Subcutaneous abdominal adipose tissue (tissue), 5 donors: ENCODE data around the gene MSL1.

Source experiments
- H3K27ac ChIP-seq: one replicate; pipeline ENCODE4 v1.7.0; 2013; ENCODE audit warnings: low read depth, mild to moderate bottlenecking, inconsistent platforms, low read length, moderate library complexity
- H3K27me3 ChIP-seq, 5 donors: one replicate each; pipeline ENCODE4 v1.7.0; 2013; ENCODE audit warnings: low read length in 5 of 5, inconsistent platforms in 1 of 5; ENCODE audit not compliant: control insufficient read depth in 5 of 5, insufficient read depth in 4 of 5
- H3K36me3 ChIP-seq, 5 donors: one replicate each; pipeline ENCODE4 v1.7.0; 2013; ENCODE audit warnings: low read length in 5 of 5; ENCODE audit not compliant: control insufficient read depth in 5 of 5, insufficient read depth in 5 of 5
- H3K4me1 ChIP-seq, 5 donors: one replicate each; pipeline ENCODE4 v1.7.0; 2013; ENCODE audit warnings: low read length in 5 of 5, mild to moderate bottlenecking in 3 of 5, moderate library complexity in 1 of 5; ENCODE audit not compliant: control insufficient read depth in 5 of 5, insufficient read depth in 5 of 5
- H3K4me3 ChIP-seq, 5 donors: one replicate each; pipeline ENCODE4 v1.7.0; 2013; ENCODE audit warnings: low read length in 5 of 5, low read depth in 1 of 5
- H3K9ac ChIP-seq, 5 donors: one replicate each; pipeline ENCODE4 v1.7.0; 2013; ENCODE audit warnings: low read length in 5 of 5, mild to moderate bottlenecking in 4 of 5, moderate library complexity in 3 of 5
- H3K9me3 ChIP-seq, 5 donors: one replicate each; pipeline ENCODE4 v1.7.0; 2013; ENCODE audit warnings: low read length in 5 of 5; ENCODE audit not compliant: control insufficient read depth in 5 of 5
- donor health status: healthy.
- donor health status: healthy.
- donor health status: healthy.
- donor health status: healthy.
- donor health status: healthy.

Gene MSL1

DNA sequence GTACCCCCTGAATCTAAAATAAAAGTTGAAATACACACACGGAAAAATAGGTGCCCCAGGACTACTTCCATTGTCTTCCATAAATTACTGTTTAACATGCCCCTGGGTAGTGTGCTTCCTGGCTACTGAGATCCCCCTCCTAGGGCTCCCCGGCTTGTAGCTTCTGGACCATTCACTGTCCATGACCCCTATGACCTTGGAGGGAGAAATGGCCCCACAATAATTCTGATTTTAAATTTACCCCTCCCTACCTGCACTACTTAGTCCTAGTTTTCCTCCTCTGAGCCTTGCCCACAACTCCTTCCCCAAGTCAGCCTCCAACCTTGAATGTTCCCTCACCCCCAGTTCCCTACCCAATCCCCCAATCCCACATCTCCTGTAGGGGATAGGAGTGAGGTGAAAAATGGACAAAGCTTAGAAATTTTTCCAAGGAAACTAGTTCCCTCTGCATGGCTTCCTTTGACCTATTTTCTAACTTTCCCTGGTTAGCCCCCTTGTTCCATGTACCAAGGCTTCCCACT, 9.5 kb upstream of the MSL1 start:
- peak overlapping the region; percentile 27 to 64 (median 56) for H3K9ac ChIP-seq
- H3K27me3 ChIP-seq = no peaks in the 10 kb centered on the region
- no peaks in the 10 kb centered on the region for H3K9me3 ChIP-seq
- H3K27ac ChIP-seq = peak overlapping the region; percentile 97
- H3K4me1 ChIP-seq = peaks cover 44 to 77% (median 67%) of the 10 kb centered on the region in 5 donors
- H3K36me3 ChIP-seq = no peaks in the 10 kb centered on the region
- H3K4me3 ChIP-seq = peak overlapping the region; percentile 15 to 75 (median 41)

DNA sequence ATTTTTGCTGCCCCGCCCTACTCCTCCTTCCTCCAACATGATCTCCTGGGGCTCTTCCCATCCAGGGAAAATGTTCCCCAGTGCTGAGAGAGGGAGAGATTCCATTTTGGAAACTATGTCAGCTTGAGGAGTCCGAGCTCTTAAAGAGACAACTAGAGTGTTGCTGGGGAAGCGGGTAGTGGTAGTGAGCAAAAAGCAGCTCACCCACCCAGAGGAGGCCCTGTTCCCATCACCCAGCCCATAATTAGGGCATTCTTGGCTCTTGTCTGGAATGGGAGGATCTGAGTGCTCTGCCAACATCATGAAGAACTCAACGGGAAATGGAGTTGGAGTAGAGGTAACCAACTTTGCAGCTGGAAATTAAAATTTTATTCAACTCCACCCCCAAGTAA, 9.1 kb upstream of the MSL1 start:
- peak overlapping the region; percentile 97 for H3K27ac ChIP-seq
- no peaks in the 10 kb centered on the region for H3K36me3 ChIP-seq
- peak overlapping the region; percentile 27 to 64 (median 56) for H3K9ac ChIP-seq
- H3K9me3 ChIP-seq = no peaks in the 10 kb centered on the region
- H3K27me3 ChIP-seq = no peaks in the 10 kb centered on the region
- peaks cover 39 to 73% (median 63%) of the 10 kb centered on the region in 5 donors for H3K4me1 ChIP-seq
- H3K4me3 ChIP-seq = peak overlapping the region; percentile 15 to 75 (median 38)

DNA sequence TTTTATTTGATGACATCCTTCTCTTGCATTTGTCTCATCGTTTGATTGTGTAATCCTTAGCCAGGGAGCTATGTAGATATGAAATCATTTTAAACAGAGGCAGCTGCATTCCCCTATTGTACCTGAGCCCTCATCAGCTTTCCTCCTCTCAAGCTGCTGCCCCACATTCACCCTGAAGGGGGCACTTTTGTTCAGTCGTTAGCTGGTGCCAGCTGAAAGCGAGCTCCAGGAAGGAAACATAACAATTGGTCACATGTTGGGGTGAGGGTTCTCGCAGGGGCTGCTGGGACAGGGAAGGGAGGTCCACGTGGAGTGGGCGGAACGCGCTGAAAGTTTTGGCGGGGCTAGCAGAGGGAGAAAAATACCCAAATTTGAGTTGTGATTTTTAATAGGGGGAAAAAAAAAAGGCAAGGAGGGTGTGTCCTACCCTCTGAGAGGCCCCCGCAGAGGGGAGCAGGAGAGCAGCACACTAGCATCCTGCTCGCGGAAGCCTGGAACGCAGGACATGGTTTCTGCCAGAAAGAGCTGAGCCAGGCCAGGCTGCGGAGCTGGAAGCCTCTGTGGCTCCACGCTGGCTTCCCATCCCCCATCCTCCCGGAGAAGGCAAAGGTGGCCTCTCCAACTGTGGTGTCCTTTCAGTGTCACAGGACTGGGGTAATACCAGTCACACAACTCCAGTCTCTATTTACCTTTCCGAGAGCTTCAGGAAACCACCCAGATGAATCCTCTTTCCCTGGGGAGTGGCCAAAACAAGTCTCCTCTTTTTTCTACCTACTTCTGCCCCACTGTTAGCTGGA, 8.5 kb upstream of the MSL1 start:
- H3K27ac ChIP-seq = peak overlapping the region; percentile 97
- H3K4me3 ChIP-seq = peak overlapping the region; percentile 45 to 75 (median 70)
- H3K36me3 ChIP-seq = no peaks in the 10 kb centered on the region
- peak overlapping the region; percentile 45 to 72 (median 65) for H3K9ac ChIP-seq
- H3K9me3 ChIP-seq = no peaks in the 10 kb centered on the region
- no peaks in the 10 kb centered on the region for H3K27me3 ChIP-seq
- peaks cover 37 to 68% (median 57%) of the 10 kb centered on the region in 5 donors for H3K4me1 ChIP-seq

DNA sequence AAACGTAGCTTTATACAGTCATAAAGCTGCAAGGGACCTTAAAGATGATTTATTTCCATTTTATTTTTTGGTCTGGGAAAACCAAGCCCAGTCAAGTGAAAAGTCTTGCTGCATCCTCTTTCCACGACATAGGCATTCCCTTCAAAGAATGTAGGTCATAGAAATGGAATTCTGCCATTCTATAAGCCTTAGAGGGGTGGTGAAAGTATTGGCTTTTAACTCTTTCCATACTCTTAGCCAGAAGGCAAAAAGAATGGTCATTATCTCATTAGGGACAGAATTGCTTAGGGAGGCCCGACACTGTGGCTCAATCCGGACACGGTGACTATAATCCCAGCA, 7.9 kb upstream of the MSL1 start:
- Histone ChIP-seq H3K27ac (peak overlapping the region; percentile 97), H3K4me1 (peaks cover 36 to 63% (median 52%) of the 10 kb centered on the region in 5 donors), H3K36me3 (no peaks in the 10 kb centered on the region), H3K27me3 (no peaks in the 10 kb centered on the region), H3K9me3 (no peaks in the 10 kb centered on the region), H3K4me3 (peak overlapping the region in 4 of 5 donors; percentile 58 to 75 (median 72)), H3K9ac (peak overlapping the region; percentile 10 to 72 (median 65))

DNA sequence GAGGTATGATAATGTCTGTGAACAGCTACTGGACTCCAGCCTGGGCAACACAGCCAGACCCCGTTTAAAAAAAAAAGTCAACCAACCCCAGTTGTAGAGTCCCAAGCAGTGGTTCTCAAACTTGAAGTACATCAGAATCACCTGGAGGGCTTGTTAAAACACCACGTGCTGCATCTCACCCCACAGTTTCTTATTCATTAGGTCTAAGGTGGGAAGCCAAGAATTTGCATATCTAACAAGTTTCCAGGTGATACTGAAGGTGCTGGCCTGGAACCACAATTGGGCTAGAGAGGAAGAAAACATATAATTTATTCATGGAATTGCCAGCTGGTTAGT, 6.7 kb upstream of the MSL1 start:
- no peaks in the 10 kb centered on the region for H3K27me3 ChIP-seq
- no peak overlapping the region for H3K27ac ChIP-seq
- H3K4me3 ChIP-seq = no peak overlapping the region
- peaks cover 31 to 51% (median 40%) of the 10 kb centered on the region in 5 donors for H3K4me1 ChIP-seq
- H3K36me3 ChIP-seq = no peaks in the 10 kb centered on the region
- no peak overlapping the region for H3K9ac ChIP-seq
- no peaks in the 10 kb centered on the region for H3K9me3 ChIP-seq

DNA sequence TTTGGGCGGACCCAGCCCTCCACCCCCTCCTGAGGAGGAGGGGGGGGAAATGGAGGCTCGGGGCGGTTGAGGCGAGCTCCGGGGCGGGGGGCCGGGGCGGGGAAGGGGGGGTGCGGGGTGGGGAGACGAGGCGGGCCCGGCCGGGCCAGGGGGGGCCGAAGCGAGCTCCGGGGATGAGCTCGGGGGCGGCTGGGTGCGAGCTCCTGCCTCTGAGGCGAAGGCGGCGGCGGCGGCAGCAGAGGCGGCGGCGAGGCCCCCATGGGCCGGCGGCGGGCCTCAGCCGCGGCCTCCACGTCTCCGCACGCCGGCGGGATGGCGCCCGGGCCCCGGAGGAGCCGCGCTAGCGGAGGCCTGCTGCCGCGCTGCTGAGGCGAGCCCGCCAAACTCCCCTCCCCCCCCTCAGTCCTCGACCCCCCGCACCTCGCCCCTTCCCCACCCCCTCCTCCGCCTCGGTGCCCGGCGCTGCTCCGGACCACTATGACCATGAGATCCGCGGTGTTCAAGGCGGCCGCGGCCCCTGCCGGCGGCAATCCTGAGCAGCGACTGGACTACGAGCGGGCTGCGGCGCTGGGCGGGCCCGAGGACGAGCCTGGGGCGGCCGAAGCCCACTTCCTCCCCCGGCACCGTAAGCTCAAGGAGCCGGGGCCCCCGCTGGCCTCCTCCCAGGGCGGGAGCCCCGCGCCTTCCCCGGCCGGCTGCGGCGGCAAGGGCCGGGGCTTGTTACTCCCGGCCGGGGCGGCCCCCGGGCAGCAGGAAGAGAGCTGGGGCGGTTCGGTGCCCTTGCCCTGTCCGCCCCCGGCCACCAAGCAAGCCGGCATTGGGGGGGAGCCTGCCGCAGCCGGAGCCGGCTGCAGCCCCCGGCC, 596 bp downstream of the MSL1 start:
- peaks cover 0 to 17% (median 12%) of the 10 kb centered on the region in 5 donors for H3K36me3 ChIP-seq
- peaks cover 0 to 39% (median 35%) of the 10 kb centered on the region in 5 donors for H3K4me1 ChIP-seq
- no peaks in the 10 kb centered on the region for H3K9me3 ChIP-seq
- H3K9ac ChIP-seq = peak overlapping the region in 4 of 5 donors; percentile 82 to 97 (median 88)
- no peaks in the 10 kb centered on the region for H3K27me3 ChIP-seq
- H3K27ac ChIP-seq = peak overlapping the region; percentile 92
- H3K4me3 ChIP-seq = peak overlapping the region in 4 of 5 donors; percentile 88 to 97 (median 96)

DNA sequence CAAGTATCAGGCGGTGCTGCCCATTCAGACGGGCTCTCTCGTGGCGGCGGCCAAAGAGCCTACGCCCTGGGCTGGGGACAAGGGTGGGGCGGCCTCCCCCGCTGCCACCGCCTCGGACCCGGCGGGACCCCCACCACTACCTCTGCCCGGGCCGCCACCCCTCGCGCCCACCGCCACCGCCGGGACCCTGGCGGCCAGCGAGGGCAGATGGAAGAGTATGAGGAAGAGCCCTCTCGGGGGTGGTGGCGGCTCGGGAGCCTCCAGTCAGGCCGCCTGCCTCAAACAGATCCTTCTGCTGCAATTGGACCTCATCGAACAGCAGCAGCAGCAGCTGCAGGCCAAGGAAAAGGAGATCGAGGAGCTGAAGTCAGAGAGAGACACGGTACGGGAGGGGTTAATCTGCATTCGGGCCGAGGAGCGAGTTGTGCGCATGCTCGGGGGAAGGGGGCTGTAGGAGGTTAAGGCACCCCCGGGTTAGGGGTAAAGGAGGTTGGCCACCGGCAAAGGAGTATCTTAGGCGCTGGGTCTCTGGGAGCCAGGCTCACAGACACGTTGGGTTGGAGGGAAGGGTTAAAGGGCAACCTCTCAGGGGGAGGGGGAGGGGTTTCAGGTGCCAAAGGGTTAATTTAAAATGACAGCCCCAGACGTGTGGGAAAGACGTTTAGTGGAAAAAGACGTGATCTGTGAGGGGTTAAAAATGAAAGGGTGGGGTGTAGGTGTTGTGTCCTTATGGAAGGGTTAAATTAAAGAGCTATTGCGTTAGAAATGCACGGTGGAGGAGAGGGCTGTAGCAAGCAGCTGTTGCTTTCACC, 1.4 kb downstream of the MSL1 start:
- Histone ChIP-seq H3K36me3 (peaks cover 0 to 24% (median 15%) of the 10 kb centered on the region in 5 donors), H3K9me3 (no peaks in the 10 kb centered on the region), H3K27me3 (no peaks in the 10 kb centered on the region), H3K27ac (peak overlapping the region; percentile 92), H3K4me1 (peaks cover 0 to 39% (median 35%) of the 10 kb centered on the region in 5 donors), H3K9ac (peak overlapping the region; percentile 65 to 97 (median 86)), H3K4me3 (peak overlapping the region; percentile 88 to 98 (median 96))

DNA sequence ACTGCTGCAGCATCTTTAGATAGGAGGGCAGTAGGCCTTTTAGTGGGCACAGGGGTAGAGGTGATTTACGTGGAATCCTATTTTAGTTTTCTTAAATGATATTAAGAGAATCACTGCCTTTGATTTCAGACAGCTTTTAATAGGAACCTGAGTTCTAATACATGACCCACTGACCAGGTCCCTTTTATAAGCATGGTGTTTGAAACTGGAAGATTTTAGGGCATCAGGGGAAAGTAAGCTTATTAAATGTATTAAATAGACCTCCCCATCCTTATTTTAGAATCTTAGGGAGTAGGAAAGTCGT, 2.0 kb downstream of the MSL1 start:
- H3K27ac ChIP-seq = peak overlapping the region; percentile 92
- H3K27me3 ChIP-seq = no peaks in the 10 kb centered on the region
- H3K9ac ChIP-seq = peak overlapping the region; percentile 65 to 97 (median 86)

DNA sequence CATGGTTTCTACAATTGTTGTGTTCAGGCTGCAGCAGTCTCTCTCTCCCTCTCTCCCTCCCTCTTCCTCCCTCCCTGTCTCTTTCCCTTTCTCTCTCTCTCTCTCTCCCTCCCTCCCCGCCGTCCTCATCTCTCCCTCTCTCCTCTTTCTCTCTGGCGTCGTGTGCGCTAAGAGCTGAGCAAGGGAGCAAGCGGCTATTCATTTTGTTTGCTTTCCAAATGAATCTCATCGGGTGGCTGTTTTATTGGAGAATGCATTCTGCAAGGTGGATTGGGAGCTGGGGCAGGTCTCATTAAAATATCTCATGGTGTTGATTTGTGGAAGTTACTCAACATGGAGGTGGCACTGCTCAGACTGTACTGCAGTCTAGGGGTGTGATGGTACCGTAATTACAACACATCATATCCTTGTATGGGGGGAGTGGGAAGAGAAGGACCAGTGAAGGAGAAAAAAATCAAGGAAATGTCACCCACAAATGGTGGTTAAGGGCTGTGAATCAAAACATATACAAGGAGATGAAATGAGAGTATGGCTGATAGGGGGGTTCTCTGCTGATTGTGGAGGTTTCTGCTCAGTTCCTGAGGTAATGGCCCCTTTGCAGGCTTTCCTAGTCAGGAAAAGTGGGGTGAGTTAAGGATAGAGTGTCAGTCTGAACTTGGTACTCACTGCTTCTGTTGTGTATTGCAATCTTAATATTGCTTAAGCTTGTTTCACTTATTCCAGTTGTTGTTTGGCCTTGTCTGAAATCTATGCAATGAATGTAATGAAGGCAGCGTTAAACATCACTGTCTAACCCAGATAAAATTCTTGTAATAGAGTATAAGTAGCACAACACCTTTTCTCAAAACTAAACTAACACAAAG, 2.7 kb downstream of the MSL1 start:
- H3K27ac ChIP-seq = peak overlapping the region; percentile 63
- H3K36me3 ChIP-seq = peaks cover 2 to 34% (median 21%) of the 10 kb centered on the region in 5 donors
- peaks cover 0 to 39% (median 33%) of the 10 kb centered on the region in 5 donors for H3K4me1 ChIP-seq
- H3K9me3 ChIP-seq = no peaks in the 10 kb centered on the region
- H3K9ac ChIP-seq = peak overlapping the region; percentile 65 to 97 (median 86)
- peak overlapping the region; percentile 88 to 98 (median 96) for H3K4me3 ChIP-seq
- no peaks in the 10 kb centered on the region for H3K27me3 ChIP-seq

More for the DNA sequence above, 2.0 kb downstream of the MSL1 start:
- Histone ChIP-seq H3K4me1 (peaks cover 0 to 39% (median 33%) of the 10 kb centered on the region in 5 donors), H3K9me3 (no peaks in the 10 kb centered on the region), H3K36me3 (peaks cover 0 to 26% (median 15%) of the 10 kb centered on the region in 5 donors), H3K4me3 (peak overlapping the region; percentile 88 to 98 (median 96))
